WTC11 (cell line): ENCODE data around the gene CRIP1. TPM values are rescaled to one million over a fixed set of nuclear protein-coding genes. Genes with fewer than 3 reads are reported as not detected.
A peak's percentile ranks its signal among the peaks of the same experiment; 100 is the strongest.

Source experiments
- ATAC-seq: fragments of 200-7000 bp; cut with Tn5 transposase; 2 replicates; pipeline ENCODE4 v1.10.0; 2021; ENCODE audit warnings: mild to moderate bottlenecking, moderate library complexity
- CTCF ChIA-PET: fragments of 300-600 bp; sonication (Branson Sonifier 250); formaldehyde crosslinking; loops from one replicate; lab custom pipeline; 2021; ENCODE audit warnings: antibody characterized with exemption; lab: Charles Lee
- POLR2A ChIA-PET: fragments of 350-600 bp; sonication (Branson Sonifier 250); formaldehyde crosslinking; loops from one replicate; lab custom pipeline; 2021; ENCODE audit warnings: antibody characterized with exemption; lab: Charles Lee
- DNase-seq: peaks from one replicate; pipeline ENCODE4 v3.0.0; 2021; ENCODE audit warnings: low spot score
- H3K27ac Mint-ChIP-seq: 2 replicates; pipeline ENCODE4 v1.8.0; 2021; ENCODE audit warnings: mixed read lengths
- H3K27me3 Mint-ChIP-seq: 2 replicates; pipeline ENCODE4 v1.8.0; 2021; ENCODE audit warnings: low read depth, mild to moderate bottlenecking, moderate library complexity, mixed read lengths
- H3K36me3 Mint-ChIP-seq: 2 replicates; pipeline ENCODE4 v1.8.0; 2021; ENCODE audit warnings: mixed read lengths
- H3K4me1 Mint-ChIP-seq: 2 replicates; pipeline ENCODE4 v1.8.0; 2022; ENCODE audit warnings: mixed read lengths
- H3K4me3 Mint-ChIP-seq: 2 replicates; pipeline ENCODE4 v1.8.0; 2021; ENCODE audit warnings: mild to moderate bottlenecking, moderate library complexity, mixed read lengths
- H3K9me3 Mint-ChIP-seq: 2 replicates; pipeline ENCODE4 v1.8.0; 2021; ENCODE audit warnings: mixed read lengths
- ATF1 ChIP-seq: sonication (generic); formaldehyde crosslinking; IDR thresholded peaks from 2 replicates; pipeline ENCODE4 v1.8.1; 2023; ENCODE audit warnings: mild to moderate bottlenecking, moderate library complexity, missing genetic modification reagents
- ATF2 ChIP-seq: sonication (generic); formaldehyde crosslinking; IDR thresholded peaks from 2 replicates; pipeline ENCODE4 v1.8.1; 2022; ENCODE audit warnings: low read depth, missing genetic modification reagents, borderline replicate concordance
- ESRRA ChIP-seq: sonication (generic); formaldehyde crosslinking; IDR thresholded peaks from 2 replicates; pipeline ENCODE4 v1.8.1; 2022; ENCODE audit warnings: mild to moderate bottlenecking, missing genetic modification reagents, borderline replicate concordance
- ETV6 ChIP-seq: sonication (generic); formaldehyde crosslinking; IDR thresholded peaks from 2 replicates; pipeline ENCODE4 v1.8.1; 2022; ENCODE audit warnings: mild to moderate bottlenecking, missing genetic modification reagents
- FOXJ3 ChIP-seq: sonication (generic); formaldehyde crosslinking; IDR thresholded peaks from 2 replicates; pipeline ENCODE4 v1.9.0; 2021; ENCODE audit warnings: missing genetic modification reagents, mild to moderate bottlenecking, borderline replicate concordance
- GTF2I ChIP-seq: fragments of 250-450 bp; sonication (Bioruptor Pico); conservative IDR thresholded peaks from 2 replicates; pipeline ENCODE4 v1.4.0; 2021; ENCODE audit warnings: mild to moderate bottlenecking
- HMGA2 ChIP-seq: fragments of 250-450 bp; sonication (Bioruptor Pico); IDR thresholded peaks from 2 replicates; pipeline ENCODE4 v1.4.0; 2021; ENCODE audit warnings: mild to moderate bottlenecking, moderate library complexity
- JAZF1 ChIP-seq: fragments of 250-450 bp; sonication (Bioruptor Pico); IDR thresholded peaks from 2 replicates; pipeline ENCODE4 v1.9.0; 2021; ENCODE audit warnings: moderate library complexity, mild to moderate bottlenecking, inconsistent platforms
- JUN ChIP-seq: sonication (generic); formaldehyde crosslinking; IDR thresholded peaks from 2 replicates; pipeline ENCODE4 v1.8.0; 2023; ENCODE audit warnings: mild to moderate bottlenecking, missing genetic modification reagents
- MXD4 ChIP-seq: fragments of 250-450 bp; sonication (Bioruptor Pico); IDR thresholded peaks from 2 replicates; pipeline ENCODE4 v1.8.0; 2021; ENCODE audit warnings: mild to moderate bottlenecking, moderate library complexity, borderline replicate concordance
- NR1H2 ChIP-seq: sonication (generic); formaldehyde crosslinking; IDR thresholded peaks from 2 replicates; pipeline ENCODE4 v1.9.0; 2021; ENCODE audit warnings: mild to moderate bottlenecking, moderate library complexity, missing genetic modification reagents
- SP1 ChIP-seq: sonication (generic); formaldehyde crosslinking; conservative IDR thresholded peaks from 2 replicates; pipeline ENCODE4 v1.8.1; 2022; ENCODE audit warnings: missing genetic modification reagents
- TCF7 ChIP-seq: sonication (generic); formaldehyde crosslinking; IDR thresholded peaks from 2 replicates; pipeline ENCODE4 v1.8.0; 2022; ENCODE audit warnings: mild to moderate bottlenecking, low read depth, missing genetic modification reagents, moderate library complexity
- ZBTB21 ChIP-seq: sonication (generic); formaldehyde crosslinking; IDR thresholded peaks from 2 replicates; pipeline ENCODE4 v1.8.1; 2023; ENCODE audit warnings: mild to moderate bottlenecking, missing genetic modification reagents, borderline replicate concordance
- ZNF121 ChIP-seq: sonication (generic); formaldehyde crosslinking; IDR thresholded peaks from 2 replicates; pipeline ENCODE4 v1.8.0; 2023; ENCODE audit warnings: missing genetic modification reagents
- ZNF138 ChIP-seq: sonication (generic); formaldehyde crosslinking; conservative IDR thresholded peaks from 2 replicates; pipeline ENCODE4 v1.8.1; 2022; ENCODE audit warnings: mild to moderate bottlenecking, moderate library complexity, missing genetic modification reagents
- ZNF317 ChIP-seq: sonication (generic); formaldehyde crosslinking; IDR thresholded peaks from 2 replicates; pipeline ENCODE4 v1.8.1; 2023; ENCODE audit warnings: low read depth, mild to moderate bottlenecking, moderate library complexity, missing genetic modification reagents, borderline replicate concordance
- ZNF512 ChIP-seq: sonication (generic); formaldehyde crosslinking; IDR thresholded peaks from 2 replicates; pipeline ENCODE4 v1.8.1; 2022; ENCODE audit warnings: missing genetic modification reagents, borderline replicate concordance
- ZNF671 ChIP-seq: fragments of 250-450 bp; sonication (Bioruptor Pico); IDR thresholded peaks from 2 replicates; pipeline ENCODE4 v1.8.0; 2021; ENCODE audit warnings: mild to moderate bottlenecking
- ZSCAN18 ChIP-seq: fragments of 250-450 bp; sonication (Bioruptor Pico); IDR thresholded peaks from 2 replicates; pipeline ENCODE4 v2.1.2; 2022; ENCODE audit warnings: mild to moderate bottlenecking, moderate library complexity
- total RNA-seq: library from RNA; stranded (reverse); gene quantifications from 3 replicates; pipeline ENCODE4 v1.2.3, GENCODE V29; 2021

The CRIP1 gene
- total RNA-seq, 1 experiment from 2014 or later: 9.0 TPM

GRCh38 chr14:105450123-105450505 lies 36.6 kb upstream of the CRIP1 start:
- TF ChIP-seq ZNF138: no peak
- TF ChIP-seq JUN (CRISPR knock-in tag): no peak
- no peak for TF ChIP-seq ATF1
- TF ChIP-seq ZNF671: no peak
- no peaks in the 10 kb centered on the region for H3K4me1 Mint-ChIP-seq
- ChIA-PET POLR2A (no interaction called here), CTCF (interaction anchor here (0.8 kb wide), 1 partner anchor 79 kb away, joined by 3 read pairs; no protein-coding TSS in a partner anchor)
- no peaks in the 10 kb centered on the region for H3K9me3 Mint-ChIP-seq
- H3K27ac Mint-ChIP-seq: no peak overlapping the region
- DNase-seq (no peak), ATAC-seq (no peak)
- H3K36me3 Mint-ChIP-seq: peaks cover 28% of the 10 kb centered on the region
- no peak overlapping the region for H3K4me3 Mint-ChIP-seq
- no peaks in the 10 kb centered on the region for H3K27me3 Mint-ChIP-seq

- no peak for TF ChIP-seq ATF2 (CRISPR knock-in tag)
- no peak for TF ChIP-seq FOXJ3
- TF ChIP-seq ESRRA (CRISPR knock-in tag): no peak
- TF ChIP-seq GTF2I (CRISPR knock-in tag): no peak
- TF ChIP-seq JAZF1 (CRISPR knock-in tag): no peak
- no peak for TF ChIP-seq ZSCAN18
- TF ChIP-seq HMGA2 (CRISPR knock-in tag): no peak
- no peak for TF ChIP-seq ZNF317 (CRISPR knock-in tag)
- TF ChIP-seq SP1 (CRISPR knock-in tag): no peak
- TF ChIP-seq MXD4 (CRISPR knock-in tag): no peak
- peaks cover 33% of the 10 kb centered on the region for H3K36me3 Mint-ChIP-seq
- H3K27me3 Mint-ChIP-seq: no peaks in the 10 kb centered on the region
- CTCF ChIA-PET: interaction anchor here (0.8 to 2.9 kb wide), 2 partner anchors 20 to 80 kb away, joined by 3 to 9 read pairs; no protein-coding TSS in a partner anchor
- no peak for DNase-seq
- no peaks in the 10 kb centered on the region for H3K9me3 Mint-ChIP-seq
- POLR2A ChIA-PET: no interaction called here
- no peaks in the 10 kb centered on the region for H3K4me1 Mint-ChIP-seq
- no peak for ATAC-seq
- H3K4me3 Mint-ChIP-seq: no peak overlapping the region
- no peak overlapping the region for H3K27ac Mint-ChIP-seq
These were observed 35.6 kb upstream of the CRIP1 start for GRCh38 chr14:105450864-105451720.

- ChIA-PET POLR2A (no interaction called here), CTCF (interaction anchor here (0.9 to 2.9 kb wide), 2 partner anchors 18 to 28 kb away, joined by 3 to 9 read pairs; no protein-coding TSS in a partner anchor)
- Mint-ChIP-seq H3K27me3 (no peaks in the 10 kb centered on the region), H3K4me1 (no peaks in the 10 kb centered on the region), H3K27ac (0 out of 2 replicates have a peak overlapping the region, but pooled peaks have one; percentile 23), H3K4me3 (no peak overlapping the region), H3K9me3 (no peaks in the 10 kb centered on the region), H3K36me3 (peaks cover 33% of the 10 kb centered on the region)
- DNase-seq (no peak), ATAC-seq (no peak)
- TF ChIP-seq ZBTB21 (CRISPR knock-in tag) (no peak), TCF7 (CRISPR knock-in tag) (no peak), NR1H2 (CRISPR knock-in tag) (no peak), MXD4 (CRISPR knock-in tag) (no peak), ZNF512 (CRISPR knock-in tag) (no peak), ZNF121 (no peak), ETV6 (CRISPR knock-in tag) (no peak)
These were observed 33.7 kb upstream of the CRIP1 start for GRCh38 chr14:105452963-105453362.
